GM13977 (cell line): Measurements from ENCODE around the gene OLA1.

Source experiments
- DNase-seq: peaks from one replicate; pipeline ENCODE4 v3.0.0; 2012; ENCODE audit warnings: low spot score
- CTCF ChIP-seq: IDR thresholded peaks from 2 replicates; pipeline ENCODE4 v1.5.1; 2012; ENCODE audit warnings: mild to moderate bottlenecking, control low read depth; ENCODE audit not compliant: insufficient read depth; ENCODE audit errors: extremely low read depth, missing control alignments
- in situ Hi-C: fragments of 300-500 bp; cut with MboI; formaldehyde crosslinking; loops from one replicate; pipeline ENCODE4 v1.12.0; 2022; ENCODE audit warnings: low sequenced_read_pairs, low pct_unique_long_range_greater_than_20kb, mixed read lengths, inconsistent platforms; ENCODE audit not compliant: unreplicated experiment

Gene OLA1

GRCh38 chr2:174026122-174026845 lies 222.0 kb downstream of the OLA1 start:
- in situ Hi-C loops, result no loop called here
- DNase-seq, result no peak
- TF ChIP-seq CTCF, result no peak

GRCh38 chr2:174025271-174026121 lies 222.8 kb downstream of the OLA1 start:
- no peak for TF ChIP-seq CTCF
- no peak for DNase-seq
- in situ Hi-C loops, result no loop called here

- in situ Hi-C loops, result no loop called here
- no peak for TF ChIP-seq CTCF
- no peak for DNase-seq
These were observed 223.6 kb downstream of the OLA1 start for GRCh38 chr2:174024524-174025270.

GRCh38 chr2:174023591-174024523 lies 224.5 kb downstream of the OLA1 start:
- in situ Hi-C loops, result no loop called here
- no peak for DNase-seq
- TF ChIP-seq CTCF, result no peak
